GDM1 (cell line): Measurements from ENCODE around the gene CLIP4.
"Not testable (repeated sequence)": the region's sequence is repeated elsewhere in the genome, so short reads cannot be mapped to it uniquely, and the experiment has no call there.

Source experiments
- DNase-seq: peaks from one replicate; lab custom pipeline; 2025; lab: John Stamatoyannopoulos, UW

Gene CLIP4, protein sequence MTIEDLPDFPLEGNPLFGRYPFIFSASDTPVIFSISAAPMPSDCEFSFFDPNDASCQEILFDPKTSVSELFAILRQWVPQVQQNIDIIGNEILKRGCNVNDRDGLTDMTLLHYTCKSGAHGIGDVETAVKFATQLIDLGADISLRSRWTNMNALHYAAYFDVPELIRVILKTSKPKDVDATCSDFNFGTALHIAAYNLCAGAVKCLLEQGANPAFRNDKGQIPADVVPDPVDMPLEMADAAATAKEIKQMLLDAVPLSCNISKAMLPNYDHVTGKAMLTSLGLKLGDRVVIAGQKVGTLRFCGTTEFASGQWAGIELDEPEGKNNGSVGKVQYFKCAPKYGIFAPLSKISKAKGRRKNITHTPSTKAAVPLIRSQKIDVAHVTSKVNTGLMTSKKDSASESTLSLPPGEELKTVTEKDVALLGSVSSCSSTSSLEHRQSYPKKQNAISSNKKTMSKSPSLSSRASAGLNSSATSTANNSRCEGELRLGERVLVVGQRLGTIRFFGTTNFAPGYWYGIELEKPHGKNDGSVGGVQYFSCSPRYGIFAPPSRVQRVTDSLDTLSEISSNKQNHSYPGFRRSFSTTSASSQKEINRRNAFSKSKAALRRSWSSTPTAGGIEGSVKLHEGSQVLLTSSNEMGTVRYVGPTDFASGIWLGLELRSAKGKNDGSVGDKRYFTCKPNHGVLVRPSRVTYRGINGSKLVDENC

DNA sequence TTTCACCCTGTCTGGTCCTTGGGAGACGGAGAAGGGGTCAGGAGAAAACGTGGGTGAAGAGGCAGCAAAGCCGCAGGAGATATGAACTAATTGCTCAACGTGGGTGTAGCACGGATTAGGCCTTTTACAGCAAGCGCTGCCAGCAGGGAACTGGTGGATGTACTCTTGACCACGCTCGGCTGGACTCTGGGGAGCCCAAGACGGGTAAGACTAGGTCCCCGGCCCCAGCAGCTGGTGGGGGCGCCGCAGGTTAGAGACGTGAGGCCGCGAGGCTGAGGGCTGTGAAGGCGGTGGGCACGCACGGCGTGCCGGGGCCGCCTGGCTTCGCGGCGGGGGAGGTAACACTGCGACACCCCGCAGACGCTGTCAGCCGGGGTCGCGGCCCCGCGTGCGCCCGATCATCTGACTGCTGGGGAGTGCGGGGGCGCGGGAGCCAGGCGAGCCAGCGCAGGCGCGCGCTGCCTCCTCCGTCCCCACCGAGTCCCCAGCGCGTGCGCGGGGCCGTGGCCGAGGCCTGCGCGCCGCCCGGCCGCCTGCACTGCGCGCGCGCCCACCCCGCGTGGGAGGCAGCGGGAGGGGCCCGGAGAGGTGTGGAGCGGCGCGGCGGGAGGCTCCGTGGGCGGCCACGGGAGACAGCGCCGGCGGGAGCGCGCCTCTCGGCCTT is at the start of gene CLIP4:
TSS of gene CLIP4 (plus strand) at position 470 of the 664 bp plus-strand sequence. CDS start 5,974 bp downstream, outside the sequence.
- peak; percentile 22 for DNase-seq

DNA sequence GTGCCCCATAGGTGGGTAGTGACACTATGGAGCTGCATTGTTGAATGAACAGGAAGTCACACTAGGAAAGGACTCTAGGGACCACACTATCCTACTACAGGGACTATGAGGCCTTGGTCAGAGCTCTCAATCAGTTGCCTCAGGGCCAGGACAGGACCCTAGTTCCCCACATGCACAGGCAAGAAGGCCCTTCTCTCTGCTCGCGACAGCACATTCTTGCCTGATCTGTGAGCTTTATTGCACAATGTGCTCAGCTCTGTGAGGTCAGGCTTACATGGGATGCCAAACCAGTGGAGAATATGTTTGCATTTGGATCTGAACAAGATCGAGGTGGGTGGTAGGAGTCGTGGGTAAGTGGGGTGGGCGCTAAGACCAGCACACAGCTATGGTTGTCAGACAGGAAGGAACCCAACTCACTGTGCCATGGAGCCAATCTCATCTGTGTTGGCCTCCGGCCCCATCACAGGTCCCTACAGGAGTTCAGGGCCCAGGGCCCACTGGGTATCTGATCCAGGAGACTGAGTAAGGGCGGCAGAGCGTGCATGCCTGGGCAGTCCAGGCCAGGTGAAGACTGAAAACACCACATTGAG is 48.8 kb upstream of the CLIP4 start:
- DNase-seq: no peak

DNA sequence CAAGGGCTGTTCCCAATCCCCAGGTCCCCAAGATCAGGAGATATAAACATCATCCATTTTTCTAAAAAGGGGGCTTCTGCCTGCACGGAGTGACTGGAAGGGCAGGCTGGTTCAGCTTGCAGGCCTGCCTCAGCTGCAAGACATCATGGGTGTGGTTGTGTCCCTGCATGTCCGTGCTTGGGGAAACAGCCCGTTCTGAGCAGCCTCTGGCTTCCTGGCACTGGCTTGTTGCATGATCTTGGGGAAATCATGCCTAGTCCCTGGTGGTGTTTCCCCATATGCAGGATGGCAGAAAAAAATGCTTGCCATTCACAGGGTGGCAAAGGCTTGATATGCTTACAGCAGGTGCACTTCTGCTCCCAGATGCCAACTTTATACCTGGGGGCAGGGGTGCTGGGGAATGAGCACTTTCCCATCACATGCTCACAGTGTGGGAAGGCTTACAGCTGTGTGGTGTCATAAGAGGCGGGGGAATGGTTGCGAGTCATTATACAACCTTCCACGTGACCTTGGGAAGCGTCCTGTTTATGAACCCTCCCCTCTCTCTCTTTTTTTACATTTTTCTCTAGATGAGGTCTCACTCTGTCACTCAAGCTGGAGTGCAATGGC is 48.1 kb upstream of the CLIP4 start:
- no peak for DNase-seq

DNA sequence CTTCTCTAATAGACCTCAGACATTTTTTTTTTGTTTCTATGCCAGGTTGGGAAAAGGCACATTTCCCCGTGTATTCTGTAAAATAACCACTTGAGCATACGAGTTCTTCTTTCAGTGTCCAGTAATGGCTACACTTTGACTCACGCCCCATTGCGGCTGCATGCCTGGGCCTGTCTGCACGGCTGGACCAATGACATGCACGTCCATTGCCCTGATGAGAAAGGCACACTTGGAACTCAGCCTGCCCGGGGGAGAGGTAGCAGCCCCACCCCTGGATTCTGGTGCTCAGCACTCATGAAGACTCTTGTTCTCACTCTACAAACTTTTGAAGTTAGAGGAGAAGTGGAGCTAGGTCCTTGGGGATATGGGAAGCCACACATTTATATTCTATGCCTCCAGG is 46.7 kb upstream of the CLIP4 start:
- DNase-seq: no peak

GRCh38 chr2:29070526-29070925 is 44.7 kb upstream of the CLIP4 start:
- DNase-seq: no peak

- no peak for DNase-seq
These were observed 43.9 kb upstream of the CLIP4 start for GRCh38 chr2:29071032-29071975.

DNA sequence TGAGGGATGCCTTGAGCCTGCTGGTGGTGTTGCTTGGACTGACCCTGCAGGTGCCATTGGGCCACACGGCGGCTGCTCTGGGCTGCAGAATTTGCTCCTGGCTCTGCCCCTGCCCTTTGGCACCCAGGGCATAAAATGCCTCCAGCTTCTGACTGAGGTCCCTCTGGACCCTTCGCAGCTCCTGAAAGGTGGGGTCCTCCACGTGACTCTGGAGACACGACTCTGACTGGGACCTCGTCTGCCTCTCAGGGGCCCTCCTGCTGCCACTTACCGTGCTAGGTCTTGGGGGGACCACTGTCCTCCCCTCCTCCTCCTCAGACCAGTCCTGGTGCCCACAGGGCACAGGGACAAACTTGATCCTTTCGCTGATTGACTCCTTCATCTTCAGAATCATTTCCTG is 43.0 kb upstream of the CLIP4 start:
- DNase-seq: no peak

- no peak for DNase-seq
These were observed 42.1 kb upstream of the CLIP4 start for GRCh38 chr2:29072971-29073725.

GRCh38 chr2:29073933-29074332 is 41.3 kb upstream of the CLIP4 start:
- DNase-seq: no peak

DNA sequence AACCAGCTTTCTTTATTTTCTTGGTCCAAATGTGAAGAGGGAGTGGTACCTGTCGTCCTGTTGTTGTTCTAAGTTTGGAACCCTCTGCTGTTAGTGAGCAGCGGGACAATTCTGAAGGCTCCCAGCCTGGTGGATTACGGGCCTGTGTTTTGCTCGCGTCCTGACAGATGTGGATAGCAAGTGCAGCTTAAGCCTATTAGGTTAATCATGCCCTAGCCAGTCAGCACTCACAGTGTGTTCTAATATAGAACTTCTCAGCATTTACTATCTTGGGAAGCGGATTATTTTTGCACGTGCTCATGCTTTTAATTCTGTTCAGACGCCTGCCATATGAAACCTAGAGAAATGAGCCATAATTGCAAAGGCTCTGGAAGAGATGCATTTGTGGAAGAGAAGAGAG is 40.8 kb upstream of the CLIP4 start, which contains the start of gene PCARE:
TSS of gene PCARE (minus strand) at position 113 of the 400 bp plus-strand sequence. CDS start 262 bp downstream, outside the sequence.
- DNase-seq: no peak

- DNase-seq: no peak
These were observed 39.1 kb upstream of the CLIP4 start for GRCh38 chr2:29075894-29076705.

DNA sequence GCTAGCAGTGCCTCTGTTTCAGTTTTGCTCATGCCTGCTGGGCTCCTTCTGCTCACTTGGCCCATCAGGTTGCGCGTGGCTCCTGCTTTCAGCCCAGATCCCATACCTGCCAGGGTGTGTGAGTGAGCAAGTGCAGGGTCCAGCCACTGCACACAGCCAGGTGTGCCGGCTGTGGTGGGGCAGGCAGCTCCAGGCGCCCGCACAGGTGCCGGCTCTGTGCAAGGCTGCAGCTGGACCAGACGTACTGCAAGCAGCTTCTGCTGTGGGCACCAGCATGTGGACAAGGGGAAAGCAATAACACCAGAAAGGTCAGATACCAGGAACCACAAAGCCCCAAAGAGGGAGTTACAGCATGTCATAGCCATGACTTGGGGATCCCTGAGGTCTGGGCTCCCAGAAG is 35.3 kb upstream of the CLIP4 start:
- no peak for DNase-seq

DNA sequence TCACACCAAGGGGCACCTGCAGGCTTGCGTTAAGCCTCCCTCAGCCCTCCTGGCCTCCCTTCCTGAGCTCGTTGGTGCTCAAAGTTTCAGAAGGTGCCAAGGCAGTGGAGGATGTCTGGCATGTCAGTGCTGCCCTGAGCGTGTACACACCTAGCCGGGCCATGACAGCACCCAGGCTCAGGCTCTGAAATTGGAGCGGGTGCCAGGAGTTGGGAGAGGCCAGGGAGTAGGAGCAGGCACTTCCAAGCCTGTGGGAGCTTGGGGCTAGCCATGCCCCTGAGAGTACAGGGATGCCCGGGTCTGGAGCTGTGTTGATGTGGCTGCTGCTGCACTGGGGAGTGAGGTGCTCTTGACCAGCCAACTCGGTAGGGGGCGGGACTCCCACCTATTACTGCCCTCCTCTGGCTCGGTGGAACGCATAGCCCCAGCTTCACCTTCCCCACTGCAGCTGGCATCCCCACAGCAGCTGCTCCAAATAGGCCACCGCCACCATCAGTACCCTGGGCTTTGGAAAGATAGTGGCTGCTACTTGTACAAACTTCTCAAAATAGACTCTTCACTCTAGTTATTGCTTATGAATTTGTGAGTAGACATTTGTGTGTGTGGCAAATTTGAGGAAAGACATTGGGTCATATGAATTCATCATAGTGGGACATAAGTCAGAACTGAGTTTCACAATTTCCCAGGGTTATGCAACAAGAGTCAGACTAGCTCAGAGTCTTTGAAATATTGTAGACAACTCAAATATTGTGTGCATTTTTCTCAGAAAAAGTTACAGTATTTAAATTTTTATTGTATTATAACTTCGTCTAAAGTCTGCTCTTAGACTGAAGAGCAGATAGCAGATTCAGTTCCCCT is 34.1 kb upstream of the CLIP4 start:
- no peak for DNase-seq

GRCh38 chr2:29082804-29083495 is 32.3 kb upstream of the CLIP4 start:
- DNase-seq: no peak

GRCh38 chr2:29084554-29084953 is 30.7 kb upstream of the CLIP4 start:
- no peak for DNase-seq

DNA sequence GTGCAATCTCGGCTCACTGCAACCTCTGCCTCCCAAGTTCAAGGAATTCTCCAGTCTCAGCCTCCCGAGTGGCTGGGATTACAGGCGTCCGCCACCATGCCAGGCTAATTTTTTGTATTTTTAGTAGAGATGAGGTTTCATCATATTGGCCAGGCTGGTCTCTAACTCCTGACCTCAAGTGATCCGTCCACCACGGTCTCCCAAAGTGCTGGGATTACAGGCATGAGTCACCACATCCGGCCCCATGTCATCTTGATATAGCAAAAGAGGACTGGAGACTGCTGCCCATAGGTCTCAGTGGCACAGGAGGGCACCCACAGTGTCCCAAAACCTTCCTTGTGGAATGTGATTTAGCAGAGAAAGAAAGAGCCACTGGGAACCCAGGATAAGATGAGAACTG is 24.9 kb upstream of the CLIP4 start:
- not testable (repeated sequence) for DNase-seq

GRCh38 chr2:29096969-29097368 is 18.2 kb upstream of the CLIP4 start:
- no peak for DNase-seq

DNA sequence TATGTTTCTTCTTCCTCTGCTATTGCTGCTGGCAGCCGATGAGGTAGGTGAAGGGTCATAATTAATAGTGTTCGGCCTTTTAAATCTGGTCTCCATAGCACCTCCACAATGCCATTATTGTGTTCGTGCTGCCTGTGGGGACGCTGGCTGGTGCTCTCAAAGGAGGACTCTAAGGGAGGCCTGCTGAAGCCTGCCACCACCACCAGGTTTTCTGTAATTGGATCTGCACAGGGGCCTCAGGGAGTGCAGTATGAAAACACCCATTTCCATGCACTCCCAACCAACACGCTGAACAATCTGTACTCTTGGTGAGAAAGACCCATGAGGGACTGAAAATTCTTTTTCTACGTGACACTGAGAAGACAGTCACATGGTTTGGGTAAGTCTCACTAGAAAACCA is 17.6 kb upstream of the CLIP4 start:
- DNase-seq: no peak
